Activated T-cell treated with anti-CD3 and anti-CD28 coated beads, Interleukin-2, amount 50 U/mL, for 72 hours (primary cell): Measurements from ENCODE around the gene MACROH2A2. TPM values are rescaled to one million over a fixed set of nuclear protein-coding genes. Genes with fewer than 3 reads are reported as not detected.

Experiments used
- total RNA-seq, 2 donors: library from RNA; stranded (reverse); gene quantifications; one replicate each; pipeline ENCODE4 v1.2.3, GENCODE V29; 2022

MACROH2A2 gene
- total RNA-seq, 2 donors from 2014 or later: 6.2 to 8.4 TPM

Other genes starting within 250 kb of the MACROH2A2 start
- 1 to 10 TPM; 6.4 to 7.2 TPM for gene AIFM2, start 80.0 kb downstream of the MACROH2A2 start, total RNA-seq
- gene TYSND1, start 93.9 kb downstream of the MACROH2A2 start, total RNA-seq: 10 to 100 TPM; 11.8 to 13.8 TPM
- gene SAR1A, start 117.7 kb downstream of the MACROH2A2 start, total RNA-seq: 10 to 100 TPM; 87.8 to 97.1 TPM
- gene PPA1, start 180.6 kb downstream of the MACROH2A2 start, total RNA-seq: 100 to 1,000 TPM; 274 to 290 TPM
- gene NPFFR1, start 231.2 kb downstream of the MACROH2A2 start, total RNA-seq: under 1 TPM in 1 of 2 donors, not detected in 1; 0.02 TPM